ENCODE measurements around the gene NDEL1. TPM values are rescaled to one million over a fixed set of nuclear protein-coding genes. Genes with fewer than 3 reads are reported as not detected.

The NDEL1 gene
- total RNA-seq, 1 donor from 2014 or later = 30.5 TPM

- Mint-ChIP-seq H3K4me3 (ENCODE audit: low read depth) (no peak overlapping the region), H3K4me1 (ENCODE audit: low read depth) (no peaks in the 10 kb centered on the region), H3K27me3 (no peaks in the 10 kb centered on the region), H3K36me3 (ENCODE audit: insufficient read depth) (peaks cover 46% of the 10 kb centered on the region), H3K9me3 (ENCODE audit: low read depth) (no peaks in the 10 kb centered on the region), H3K27ac (no peak overlapping the region)
- no peak for DNase-seq (ENCODE audit: low spot score, unreplicated experiment)
- TF ChIP-seq CTCF (IDR thresholded peaks at IDR 0.05; ENCODE audit: unreplicated experiment) = no peak
Measured at GRCh38 chr17:8514801-8515200, 79.1 kb downstream of the NDEL1 start.

Other genes with a start within 250 kb of the NDEL1 start
- gene BORCS6, start 245.7 kb upstream of the NDEL1 start, total RNA-seq = 5.2 and 5.3 TPM in 2 replicates
- gene AURKB, start 225.3 kb upstream of the NDEL1 start, total RNA-seq = 52.7 and 54.9 TPM in 2 replicates
- gene CTC1, start 187.8 kb upstream of the NDEL1 start, total RNA-seq = 86.5 and 97.0 TPM in 2 replicates
- gene PFAS, start 186.6 kb upstream of the NDEL1 start, total RNA-seq = 110 and 112 TPM in 2 replicates
- 31.2 and 33.6 TPM in 2 replicates for gene RANGRF, start 147.2 kb upstream of the NDEL1 start, total RNA-seq
- gene SLC25A35, start 140.5 kb upstream of the NDEL1 start, total RNA-seq = 4.2 TPM in 2 replicates
- 0.22 and 0.27 TPM in 2 replicates for gene ARHGEF15, start 125.6 kb upstream of the NDEL1 start, total RNA-seq
- gene ODF4, start 96.0 kb upstream of the NDEL1 start, total RNA-seq = not detected in 2 replicates
- gene RPL26, start 52.7 kb upstream of the NDEL1 start, total RNA-seq = 1,699 and 1,778 TPM in 2 replicates
- gene RNF222, start 38.1 kb upstream of the NDEL1 start, total RNA-seq = not detected in 2 replicates
- 244 and 257 TPM in 2 replicates for gene MYH10, start 194.8 kb downstream of the NDEL1 start, total RNA-seq